Brain microvascular endothelial cell (primary cell): ENCODE data around the gene TIFAB.
A peak's percentile ranks its signal among the peaks of the same experiment; 100 is the strongest.

Experiments
- DNase-seq: peaks from one replicate; pipeline ENCODE4 v3.0.0-alpha.2; 2020
- H3K27ac ChIP-seq: fragments of 250-450 bp; sonication (Bioruptor Pico); 2 replicates; pipeline ENCODE4 v1.5.1; 2020; ENCODE audit warnings: mild to moderate bottlenecking, moderate library complexity
- H3K27me3 ChIP-seq: fragments of 250-450 bp; sonication (Bioruptor Pico); replicated peaks from 2 replicates; pipeline ENCODE4 v1.5.1; 2020; ENCODE audit warnings: mild to moderate bottlenecking
- H3K36me3 ChIP-seq: fragments of 250-450 bp; sonication (Bioruptor Pico); replicated peaks from 2 replicates; pipeline ENCODE4 v1.5.1; 2020; ENCODE audit warnings: mild to moderate bottlenecking
- H3K4me3 ChIP-seq: 2 replicates; pipeline ENCODE4 v1.5.1; 2011; ENCODE audit warnings: low read depth, mild to moderate bottlenecking, control low read depth, low read length, moderate library complexity
- in situ Hi-C: cut with HindIII; loops from 2 replicates; pipeline ENCODE4 v1.10.0; 2017; ENCODE audit warnings: low sequenced_read_pairs, low pct_ligation_motif_present
- TF ChIP-seq, protein P1 (sequence below): IDR thresholded peaks from 2 replicates; pipeline ENCODE4 v1.5.1; 2011; ENCODE audit warnings: low read depth, mild to moderate bottlenecking, moderate library complexity, low read length, control low read depth, inconsistent platforms; ENCODE audit errors: missing control alignments

TIFAB gene

DNA sequence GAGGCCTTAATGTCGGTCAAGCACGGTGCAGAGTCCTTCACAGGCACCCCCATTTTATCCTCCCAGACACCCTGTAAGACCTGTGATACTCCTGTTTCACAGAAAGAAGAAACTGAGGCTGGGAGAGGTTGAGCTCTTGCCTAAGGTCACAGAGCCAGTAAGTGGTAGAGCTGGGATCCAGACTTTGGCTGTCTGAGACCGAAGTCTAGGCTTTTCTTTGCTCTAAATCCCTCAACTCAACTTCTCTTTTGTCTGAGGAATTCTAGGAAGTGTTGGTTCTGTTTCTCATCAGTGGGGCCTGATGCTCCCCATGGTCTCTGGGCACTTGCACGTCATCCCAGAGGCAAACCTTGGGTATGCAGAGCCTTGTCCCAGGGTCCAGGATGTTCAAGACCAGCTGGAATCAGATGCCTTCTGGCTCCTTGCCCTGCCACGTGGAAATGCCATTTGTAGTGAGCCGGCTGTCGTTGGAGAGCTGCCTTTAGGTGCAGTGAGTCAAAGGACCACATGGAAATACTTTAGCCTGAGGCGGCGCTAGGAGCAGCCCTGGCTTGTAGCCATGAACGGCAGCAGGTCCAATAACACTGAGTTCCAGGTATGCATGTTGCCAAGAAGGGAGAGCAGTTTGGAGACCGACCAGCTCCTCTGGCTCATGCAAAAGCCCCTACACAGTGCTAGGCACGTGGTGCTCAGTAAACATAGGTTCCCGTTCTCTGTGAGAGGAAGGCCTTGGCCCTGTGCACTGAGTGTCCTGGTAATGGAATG, 14.2 kb downstream of the TIFAB start:
- no peak overlapping the region for H3K4me3 ChIP-seq
- in situ Hi-C loops, result no loop called here
- no peaks in the 10 kb centered on the region for H3K36me3 ChIP-seq
- TF ChIP-seq, protein P1, sequence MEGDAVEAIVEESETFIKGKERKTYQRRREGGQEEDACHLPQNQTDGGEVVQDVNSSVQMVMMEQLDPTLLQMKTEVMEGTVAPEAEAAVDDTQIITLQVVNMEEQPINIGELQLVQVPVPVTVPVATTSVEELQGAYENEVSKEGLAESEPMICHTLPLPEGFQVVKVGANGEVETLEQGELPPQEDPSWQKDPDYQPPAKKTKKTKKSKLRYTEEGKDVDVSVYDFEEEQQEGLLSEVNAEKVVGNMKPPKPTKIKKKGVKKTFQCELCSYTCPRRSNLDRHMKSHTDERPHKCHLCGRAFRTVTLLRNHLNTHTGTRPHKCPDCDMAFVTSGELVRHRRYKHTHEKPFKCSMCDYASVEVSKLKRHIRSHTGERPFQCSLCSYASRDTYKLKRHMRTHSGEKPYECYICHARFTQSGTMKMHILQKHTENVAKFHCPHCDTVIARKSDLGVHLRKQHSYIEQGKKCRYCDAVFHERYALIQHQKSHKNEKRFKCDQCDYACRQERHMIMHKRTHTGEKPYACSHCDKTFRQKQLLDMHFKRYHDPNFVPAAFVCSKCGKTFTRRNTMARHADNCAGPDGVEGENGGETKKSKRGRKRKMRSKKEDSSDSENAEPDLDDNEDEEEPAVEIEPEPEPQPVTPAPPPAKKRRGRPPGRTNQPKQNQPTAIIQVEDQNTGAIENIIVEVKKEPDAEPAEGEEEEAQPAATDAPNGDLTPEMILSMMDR, result no peak
- no peaks in the 10 kb centered on the region for H3K27me3 ChIP-seq
- peak; percentile 85 for DNase-seq
- H3K27ac ChIP-seq, result no peak overlapping the region

DNA sequence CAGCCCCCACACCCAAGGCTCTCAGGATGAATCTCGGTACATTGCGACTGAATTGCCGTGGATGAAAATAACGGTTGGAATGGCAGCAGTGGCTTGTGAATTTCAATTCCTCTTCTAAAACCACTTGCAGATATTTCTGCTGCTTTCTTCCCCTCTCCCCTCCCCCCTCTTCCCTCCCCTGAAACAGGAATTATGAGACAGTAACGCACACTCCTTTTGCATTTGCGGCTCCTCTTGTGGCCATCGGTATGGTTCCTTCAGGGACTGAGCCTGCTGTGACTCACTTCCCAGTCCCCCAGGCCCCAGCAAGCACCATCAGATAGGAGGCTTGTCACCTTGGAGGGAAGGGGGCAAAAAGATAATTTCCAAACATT, 14.7 kb downstream of the TIFAB start:
- in situ Hi-C loops, result no loop called here
- DNase-seq, result no peak
- no peaks in the 10 kb centered on the region for H3K27me3 ChIP-seq

DNA sequence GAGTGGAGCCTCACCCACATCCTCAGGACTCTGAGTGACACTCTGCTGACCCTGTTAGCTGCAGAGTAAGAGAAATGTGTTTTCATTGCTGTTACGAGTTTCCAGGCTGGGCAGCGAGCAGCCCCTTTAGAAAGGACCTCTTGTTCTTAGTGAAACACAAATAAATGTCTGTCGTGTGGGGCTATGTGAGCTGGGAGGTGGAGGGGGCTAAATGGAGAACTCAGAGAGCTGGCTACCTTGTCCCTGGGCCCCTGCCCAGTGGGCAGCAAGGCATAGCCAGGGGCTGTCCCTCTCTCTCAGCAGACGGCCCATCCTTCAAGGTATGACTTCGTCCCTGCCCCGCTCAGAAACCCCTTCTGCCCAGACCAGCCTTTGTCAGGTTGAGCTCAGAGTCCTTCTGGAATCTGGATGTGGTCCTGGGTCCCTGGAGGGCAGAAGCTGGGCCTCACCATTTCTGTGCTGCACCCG, 15.2 kb downstream of the TIFAB start:
- in situ Hi-C loops, result no loop called here
- H3K4me3 ChIP-seq, result no peak overlapping the region
- no peaks in the 10 kb centered on the region for H3K36me3 ChIP-seq
- H3K27me3 ChIP-seq, result no peaks in the 10 kb centered on the region
- TF ChIP-seq, protein P1, result no peak
- DNase-seq, result no peak
- H3K27ac ChIP-seq, result no peak overlapping the region

More for the DNA sequence above, 14.7 kb downstream of the TIFAB start:
- TF ChIP-seq, protein P1, result no peak
- no peak overlapping the region for H3K27ac ChIP-seq
- no peaks in the 10 kb centered on the region for H3K36me3 ChIP-seq
- no peak overlapping the region for H3K4me3 ChIP-seq

DNA sequence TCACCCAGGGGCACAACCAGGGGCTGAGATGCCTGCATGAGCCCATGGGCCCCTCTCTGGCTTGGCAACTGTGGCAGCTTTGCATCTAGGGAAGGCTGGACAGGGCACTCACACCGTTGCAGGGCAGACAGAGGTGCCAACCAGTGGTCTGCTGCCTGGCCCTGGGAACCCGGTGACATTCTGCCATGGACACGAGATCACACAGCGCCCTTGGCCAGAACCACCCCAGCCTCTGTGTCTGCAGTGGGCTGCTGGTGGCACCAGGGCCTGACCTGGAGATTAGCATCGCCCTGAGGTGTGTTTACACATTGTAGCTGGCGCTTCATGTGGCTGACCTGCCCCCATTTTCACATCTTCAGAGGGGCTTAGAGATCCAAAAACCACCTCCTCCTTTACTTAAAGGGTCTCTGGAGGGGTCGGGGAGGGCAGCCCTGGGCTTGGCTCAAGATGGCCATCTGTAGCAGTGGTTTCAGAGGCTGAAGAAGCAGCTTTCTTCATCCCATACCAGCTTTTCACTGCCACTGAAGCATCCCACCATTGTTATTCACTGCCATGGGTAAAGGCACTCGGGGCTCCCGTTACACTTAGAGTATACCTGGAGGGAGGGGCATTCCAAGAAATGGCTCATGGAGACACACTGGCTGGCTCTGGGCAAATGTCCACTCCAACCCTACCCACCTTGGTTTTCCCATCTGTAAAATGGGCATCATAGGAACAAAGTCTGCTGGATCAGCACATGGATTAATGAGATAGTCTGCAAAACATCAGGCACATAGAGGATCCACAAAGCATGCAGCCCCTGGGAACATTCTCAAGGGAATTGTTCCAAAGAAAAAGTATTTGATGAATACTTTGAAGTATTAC, 16.5 kb downstream of the TIFAB start:
- H3K36me3 ChIP-seq, result no peaks in the 10 kb centered on the region
- TF ChIP-seq, protein P1, result no peak
- in situ Hi-C loops, result no loop called here
- H3K27ac ChIP-seq, result no peak overlapping the region
- no peak for DNase-seq
- H3K4me3 ChIP-seq, result no peak overlapping the region
- H3K27me3 ChIP-seq, result no peaks in the 10 kb centered on the region

DNA sequence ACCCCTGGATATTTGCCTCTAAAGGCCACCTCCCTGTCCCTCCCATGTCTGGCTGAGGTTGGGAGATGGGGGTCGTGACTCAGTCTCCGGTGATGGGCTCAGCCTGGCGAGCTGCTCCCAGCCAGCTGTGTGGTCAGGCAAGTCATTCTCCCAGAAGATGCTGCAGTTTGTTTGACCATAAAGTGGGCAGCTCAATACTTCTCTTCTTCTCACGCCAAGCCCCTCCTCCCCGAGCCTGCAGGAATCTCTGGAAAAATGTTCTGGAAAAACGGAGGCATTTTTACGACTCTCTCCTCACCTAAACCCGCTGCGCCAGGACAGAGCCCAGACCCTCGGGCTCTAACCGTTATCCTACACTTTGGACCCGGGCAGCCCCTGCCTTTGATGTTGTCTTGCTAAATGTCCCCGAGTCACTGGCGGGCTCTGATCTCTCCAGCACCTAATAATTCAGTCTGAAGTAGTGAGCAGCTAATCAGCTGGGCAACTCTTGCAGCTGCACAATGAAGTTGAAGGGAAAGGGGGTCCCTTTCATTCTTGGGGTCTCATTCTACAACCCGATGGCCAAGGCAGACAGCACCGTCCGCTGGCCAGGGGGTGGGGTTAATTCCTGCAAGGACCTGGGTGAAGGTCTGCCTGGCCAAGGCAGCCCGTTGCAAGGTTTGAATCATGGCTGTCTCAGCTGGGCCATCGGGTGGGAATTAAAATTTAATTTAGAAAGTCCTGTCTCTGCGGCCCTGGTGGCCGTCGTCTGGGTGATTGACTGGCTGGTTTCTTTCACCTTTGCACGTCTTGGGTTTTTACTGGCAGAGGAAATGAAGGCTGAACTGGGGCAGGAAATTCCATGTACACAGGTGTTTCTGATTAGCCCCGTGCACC, 17.3 kb downstream of the TIFAB start:
- no peak for DNase-seq
- in situ Hi-C loops, result no loop called here

More for the DNA sequence above, 17.3 kb downstream of the TIFAB start:
- Histone ChIP-seq H3K27ac (no peak overlapping the region), H3K4me3 (no peak overlapping the region), H3K27me3 (no peaks in the 10 kb centered on the region), H3K36me3 (no peaks in the 10 kb centered on the region)
- TF ChIP-seq, protein P1, result no peak
